Measurements from ENCODE around the gene SLC35G1.

Gene SLC35G1, protein sequence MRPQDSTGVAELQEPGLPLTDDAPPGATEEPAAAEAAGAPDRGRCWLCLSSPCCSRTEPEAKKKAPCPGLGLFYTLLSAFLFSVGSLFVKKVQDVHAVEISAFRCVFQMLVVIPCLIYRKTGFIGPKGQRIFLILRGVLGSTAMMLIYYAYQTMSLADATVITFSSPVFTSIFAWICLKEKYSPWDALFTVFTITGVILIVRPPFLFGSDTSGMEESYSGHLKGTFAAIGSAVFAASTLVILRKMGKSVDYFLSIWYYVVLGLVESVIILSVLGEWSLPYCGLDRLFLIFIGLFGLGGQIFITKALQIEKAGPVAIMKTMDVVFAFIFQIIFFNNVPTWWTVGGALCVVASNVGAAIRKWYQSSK

GRCh38 chr10:93893646-93894515 lies at the start of gene SLC35G1:
TSS of gene SLC35G1 (plus strand) at chr10:93893978. CDS start at chr10:93894034, 56 bp downstream.
- no peak for TF ChIP-seq JUND (IDR thresholded peaks at IDR 0.05; ENCODE audit: low read depth)
- in situ Hi-C loops (cut with HindIII; ENCODE audit: low pct_unique_long_range_greater_than_20kb, low sequenced_read_pairs), result no loop called here
- peak; percentile 80 to 87 for DNase-seq (ENCODE audit: low read depth in 1 of 2, low spot score in 1 of 2)

DNA sequence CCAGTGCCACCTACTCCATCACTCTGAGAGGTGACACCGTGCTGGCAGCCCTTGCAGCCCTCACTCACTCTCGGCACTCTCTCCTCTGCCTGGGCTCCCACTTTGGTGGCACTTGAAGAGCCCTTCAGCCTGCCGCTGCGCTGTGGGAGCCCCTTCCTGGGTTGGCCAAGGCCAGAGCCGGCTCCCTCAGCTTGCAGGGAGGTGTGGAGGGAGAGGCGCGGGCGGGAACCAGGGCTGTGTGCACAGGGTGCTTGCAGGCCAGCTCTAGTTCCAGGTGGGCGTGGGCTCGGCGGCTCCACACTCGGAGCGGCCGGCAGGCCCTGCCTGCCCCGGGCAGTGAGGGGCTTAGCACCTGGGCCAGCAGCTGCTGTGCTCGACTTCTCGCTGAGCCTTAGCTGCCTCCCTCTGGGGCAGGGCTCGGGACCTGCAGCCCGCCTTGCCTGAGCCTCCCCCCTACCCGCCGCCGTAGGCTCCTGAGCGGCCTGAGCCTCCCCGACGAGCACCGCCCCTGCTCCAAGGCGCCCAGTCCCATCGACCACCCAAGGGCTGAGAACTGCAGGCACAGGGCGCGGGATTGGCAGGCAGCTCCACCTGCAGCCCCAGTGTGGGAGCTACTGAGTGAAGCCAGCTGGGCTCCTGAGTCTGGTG lies 48.7 kb upstream of the SLC35G1 start:
- in situ Hi-C loops (cut with HindIII; ENCODE audit: low pct_unique_long_range_greater_than_20kb, low sequenced_read_pairs), result no loop called here
- DNase-seq (ENCODE audit: low read depth in 1 of 2, low spot score in 1 of 2), result no peak

DNA sequence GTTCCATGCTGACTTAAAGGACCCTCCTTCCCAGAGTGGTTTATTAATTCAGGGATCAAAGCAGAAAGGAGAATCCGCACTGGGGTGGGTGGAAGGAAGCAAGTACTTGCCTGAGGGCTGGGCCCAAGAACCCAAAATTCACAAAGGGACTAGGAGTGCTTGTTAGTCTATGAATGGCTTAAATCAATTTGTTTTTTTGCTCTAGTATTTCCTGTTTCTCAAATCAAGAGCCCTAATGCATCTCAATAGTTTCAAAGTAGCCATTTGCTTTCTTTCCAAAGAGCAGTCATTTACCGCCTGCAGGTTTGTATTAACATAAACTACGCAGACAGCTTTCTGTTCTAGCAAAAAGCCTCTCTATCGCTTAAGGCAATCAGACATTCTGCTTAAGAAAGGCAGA lies 44.2 kb upstream of the SLC35G1 start:
- DNase-seq (ENCODE audit: low read depth in 1 of 2, low spot score in 1 of 2), result no peak
- TF ChIP-seq JUND (IDR thresholded peaks at IDR 0.05; ENCODE audit: low read depth), result no peak

More for the DNA sequence above, 48.7 kb upstream of the SLC35G1 start:
- TF ChIP-seq JUND (IDR thresholded peaks at IDR 0.05; ENCODE audit: low read depth), result no peak

DNA sequence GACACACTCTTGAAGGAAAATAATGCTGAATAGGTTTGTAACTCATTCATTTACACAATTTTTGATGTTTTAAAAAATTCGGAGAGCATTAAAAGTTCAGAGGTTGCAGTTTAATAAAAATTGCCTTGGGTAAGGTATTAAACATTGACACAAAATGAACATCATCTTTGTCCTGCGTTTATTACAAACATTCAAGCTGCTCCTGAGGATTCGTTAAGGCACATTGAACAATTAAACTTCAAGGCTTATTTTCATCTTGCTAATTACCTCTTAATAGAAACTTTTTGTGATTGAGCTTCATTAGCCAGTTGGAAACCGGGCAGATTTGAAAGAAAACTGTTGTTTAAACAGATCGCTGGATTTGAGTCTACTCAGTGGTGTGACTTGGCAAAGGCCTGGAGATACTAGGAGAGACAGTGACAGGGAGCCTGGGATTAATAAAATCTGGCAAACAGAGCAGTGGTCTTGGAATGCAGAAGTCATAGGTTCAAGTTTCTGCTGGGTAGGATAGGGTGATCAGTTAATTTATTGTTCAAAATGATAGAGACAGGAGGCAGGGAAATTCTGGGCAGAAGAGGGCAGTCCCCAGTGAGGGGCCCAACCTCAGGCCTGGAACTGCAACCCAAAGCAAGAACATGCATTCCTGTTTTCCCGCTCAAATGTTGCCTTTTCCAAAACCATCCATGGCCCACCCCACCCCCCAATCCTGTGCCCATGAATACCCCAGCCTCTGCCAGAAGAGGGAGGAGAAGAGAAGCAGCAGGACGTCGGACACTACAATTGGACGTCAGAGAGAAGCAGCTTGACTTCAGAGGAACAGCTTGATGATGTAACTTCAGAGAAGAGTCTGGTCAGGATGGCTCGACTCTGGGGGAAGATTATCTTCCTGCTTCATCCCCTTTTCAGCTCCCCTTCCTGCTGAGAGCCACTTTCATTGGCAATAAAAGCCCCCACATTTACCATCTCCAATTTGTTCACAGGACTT lies 43.5 kb upstream of the SLC35G1 start:
- in situ Hi-C loops (cut with HindIII; ENCODE audit: low pct_unique_long_range_greater_than_20kb, low sequenced_read_pairs), result no loop called here
- no peak for DNase-seq (ENCODE audit: low read depth in 1 of 2, low spot score in 1 of 2)
- TF ChIP-seq JUND (IDR thresholded peaks at IDR 0.05; ENCODE audit: low read depth), result no peak

More for the DNA sequence above, 44.2 kb upstream of the SLC35G1 start:
- in situ Hi-C loops (cut with HindIII; ENCODE audit: low pct_unique_long_range_greater_than_20kb, low sequenced_read_pairs), result no loop called here

- no peak for TF ChIP-seq JUND (IDR thresholded peaks at IDR 0.05; ENCODE audit: low read depth)
Measured at GRCh38 chr10:93851169-93851568, 42.6 kb upstream of the SLC35G1 start.

GRCh38 chr10:93852476-93853095 lies 41.2 kb upstream of the SLC35G1 start:
- in situ Hi-C loops (cut with HindIII; ENCODE audit: low pct_unique_long_range_greater_than_20kb, low sequenced_read_pairs), result no loop called here
- TF ChIP-seq JUND (IDR thresholded peaks at IDR 0.05; ENCODE audit: low read depth), result no peak

More at GRCh38 chr10:93851169-93851568, 42.6 kb upstream of the SLC35G1 start:
- DNase-seq (ENCODE audit: low read depth in 1 of 2, low spot score in 1 of 2), result no peak
- in situ Hi-C loops (cut with HindIII; ENCODE audit: low pct_unique_long_range_greater_than_20kb, low sequenced_read_pairs), result no loop called here

GRCh38 chr10:93854975-93855374 lies 38.8 kb upstream of the SLC35G1 start:
- DNase-seq (ENCODE audit: low read depth in 1 of 2, low spot score in 1 of 2), result no peak
- TF ChIP-seq JUND (IDR thresholded peaks at IDR 0.05; ENCODE audit: low read depth), result no peak
- in situ Hi-C loops (cut with HindIII; ENCODE audit: low pct_unique_long_range_greater_than_20kb, low sequenced_read_pairs), result no loop called here

More at GRCh38 chr10:93852476-93853095, 41.2 kb upstream of the SLC35G1 start:
- DNase-seq (ENCODE audit: low read depth in 1 of 2, low spot score in 1 of 2), result peak in 1 of 2 experiments; percentile 48

- TF ChIP-seq JUND (IDR thresholded peaks at IDR 0.05; ENCODE audit: low read depth), result no peak
- no peak for DNase-seq (ENCODE audit: low read depth in 1 of 2, low spot score in 1 of 2)
- in situ Hi-C loops (cut with HindIII; ENCODE audit: low pct_unique_long_range_greater_than_20kb, low sequenced_read_pairs), result no loop called here
Measured at GRCh38 chr10:93856349-93857145, 37.2 kb upstream of the SLC35G1 start.

DNA sequence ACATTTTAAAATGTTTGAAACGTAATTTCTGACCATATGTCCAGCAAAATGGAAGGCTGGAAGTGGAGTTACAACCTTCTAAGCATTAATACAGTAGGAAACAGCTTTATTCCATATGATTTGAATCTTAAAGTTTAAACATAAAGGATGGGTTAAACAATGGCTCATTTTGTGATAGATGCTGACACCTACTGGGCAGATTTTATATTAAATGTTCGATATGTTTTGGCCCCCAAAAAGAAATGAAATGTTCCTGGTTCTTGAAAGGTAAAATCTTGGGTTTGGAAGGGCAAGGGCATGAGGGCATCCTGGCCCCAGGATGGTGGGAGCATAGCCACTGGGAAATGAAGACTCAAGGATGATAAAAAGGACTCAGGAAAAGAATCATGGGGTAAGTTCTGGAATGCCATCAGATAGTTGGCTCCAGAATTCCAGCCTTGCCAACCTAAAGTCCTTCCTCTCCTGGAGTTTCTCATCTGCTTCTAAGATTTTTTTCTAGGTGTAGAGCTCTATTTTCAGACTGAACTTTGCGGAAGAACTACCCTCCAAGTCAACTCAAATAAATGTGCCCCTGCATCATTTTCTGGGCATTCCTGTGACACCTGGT lies 34.6 kb upstream of the SLC35G1 start:
- TF ChIP-seq JUND (IDR thresholded peaks at IDR 0.05; ENCODE audit: low read depth), result no peak
- in situ Hi-C loops (cut with HindIII; ENCODE audit: low pct_unique_long_range_greater_than_20kb, low sequenced_read_pairs), result no loop called here
- peak in 1 of 2 experiments; percentile 52 for DNase-seq (ENCODE audit: low read depth in 1 of 2, low spot score in 1 of 2)

DNA sequence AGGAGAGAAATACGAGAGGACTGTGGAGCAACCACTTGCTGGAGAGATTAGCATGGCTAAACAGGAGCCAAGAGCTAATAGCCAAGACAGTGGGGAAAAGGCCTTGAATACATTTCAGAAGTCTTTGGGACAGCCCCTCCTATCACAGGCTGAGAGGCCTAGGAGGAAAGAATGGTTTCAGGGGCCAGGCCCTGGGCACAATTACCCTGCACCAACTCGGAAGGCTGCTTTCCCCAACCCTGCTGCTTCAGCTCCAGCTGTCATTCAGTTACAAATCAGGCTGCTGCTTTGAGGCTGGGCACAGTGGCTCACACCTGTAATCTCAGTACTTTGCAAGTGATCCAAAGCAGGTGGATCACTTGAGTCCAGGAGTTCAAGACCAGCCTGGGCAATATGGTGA lies 32.0 kb upstream of the SLC35G1 start:
- TF ChIP-seq JUND (IDR thresholded peaks at IDR 0.05; ENCODE audit: low read depth), result no peak
- no peak for DNase-seq (ENCODE audit: low read depth in 1 of 2, low spot score in 1 of 2)
- in situ Hi-C loops (cut with HindIII; ENCODE audit: low pct_unique_long_range_greater_than_20kb, low sequenced_read_pairs), result no loop called here
